HepG2 (cell line): ENCODE results near the gene MEG3. TPM values are rescaled to one million over a fixed set of nuclear protein-coding genes. Genes with fewer than 3 reads are reported as not detected.

ENCODE experiments used
- AKAP8 ChIP-seq: sonication (generic); formaldehyde crosslinking; IDR thresholded peaks from 2 replicates; pipeline ENCODE4 v1.5.1; 2020; ENCODE audit warnings: mild to moderate bottlenecking, missing genetic modification reagents
- ATF1 ChIP-seq: IDR thresholded peaks from 2 replicates; pipeline ENCODE4 v1.6.1; 2016; ENCODE audit warnings: mild to moderate bottlenecking, control low read depth
- CHD4 ChIP-seq: fragments of 200-600 bp; sonication (generic); IDR thresholded peaks from 2 replicates; pipeline ENCODE4 v1.7.0; 2017; ENCODE audit warnings: mild to moderate bottlenecking, low read length, borderline replicate concordance
- ETS1 ChIP-seq: sonication (generic); formaldehyde crosslinking; IDR thresholded peaks from 2 replicates; pipeline ENCODE4 v1.4.0; 2020; ENCODE audit warnings: missing genetic modification reagents
- FOXK2 ChIP-seq: fragments of 450-650 bp; IDR thresholded peaks from 2 replicates; pipeline ENCODE4 v1.6.1; 2016
- GMEB2 ChIP-seq: IDR thresholded peaks from 2 replicates; pipeline ENCODE4 v1.6.1; 2016; ENCODE audit warnings: missing biosample characterization, missing genetic modification reagents, low read depth
- KDM3A ChIP-seq: IDR thresholded peaks from 2 replicates; pipeline ENCODE4 v1.6.1; 2018; ENCODE audit warnings: low read depth, missing compliant biosample characterization
- LCORL ChIP-seq, 2 experiments: fragments of 450-650 bp in 1 of 2; sonication (generic) in 1 of 2; formaldehyde crosslinking in 1 of 2; IDR thresholded peaks; 2 replicates each; pipeline versions ENCODE4 v1.5.0 to v1.6.1; 2017 to 2020; ENCODE audit warnings: antibody characterized with exemption in 1 of 2, missing genetic modification reagents in 1 of 2
- NONO ChIP-seq, 2 experiments: fragments of 450-650 bp in 1 of 2; sonication (generic) in 1 of 2; formaldehyde crosslinking in 1 of 2; IDR thresholded peaks in 1 of 2; conservative IDR thresholded peaks in 1 of 2; 2 replicates each; pipeline versions ENCODE4 v1.6.1 to v1.8.0; 2017 to 2022; ENCODE audit warnings: mild to moderate bottlenecking in 1 of 2, missing genetic modification reagents in 1 of 2, moderate library complexity in 1 of 2
- REPIN1 ChIP-seq: sonication (generic); formaldehyde crosslinking; IDR thresholded peaks from 2 replicates; pipeline ENCODE4 v1.8.0; 2022; ENCODE audit warnings: missing genetic modification reagents, low read depth, mild to moderate bottlenecking, borderline replicate concordance
- SOX6 ChIP-seq, 2 experiments: fragments of 450-650 bp in 1 of 2; sonication (generic) in 1 of 2; formaldehyde crosslinking in 1 of 2; IDR thresholded peaks; 2 replicates each; pipeline versions ENCODE4 v1.4.0 to v1.6.1; 2017 to 2020; ENCODE audit warnings: antibody characterized with exemption in 1 of 2, mild to moderate bottlenecking in 1 of 2, missing genetic modification reagents in 1 of 2
- ZBTB3 ChIP-seq: sonication (generic); formaldehyde crosslinking; IDR thresholded peaks from 2 replicates; pipeline ENCODE4 v1.4.0; 2020; ENCODE audit warnings: low read depth, mild to moderate bottlenecking, moderate library complexity, missing genetic modification reagents, borderline replicate concordance
- ZBTB44 ChIP-seq: sonication (generic); formaldehyde crosslinking; IDR thresholded peaks from 2 replicates; pipeline ENCODE4 v1.4.0; 2020; ENCODE audit warnings: missing genetic modification reagents
- ZFP36L1 ChIP-seq: sonication (generic); formaldehyde crosslinking; IDR thresholded peaks from 2 replicates; pipeline ENCODE4 v1.8.0; 2022; ENCODE audit warnings: mild to moderate bottlenecking, missing genetic modification reagents, moderate library complexity
- ZFP41 ChIP-seq: sonication (generic); formaldehyde crosslinking; IDR thresholded peaks from 2 replicates; pipeline ENCODE4 v1.4.0; 2020; ENCODE audit warnings: mild to moderate bottlenecking, missing genetic modification reagents, borderline replicate concordance
- ZMYM4 ChIP-seq: sonication (generic); formaldehyde crosslinking; IDR thresholded peaks from 2 replicates; pipeline ENCODE4 v1.8.1; 2023; ENCODE audit warnings: mild to moderate bottlenecking, missing genetic modification reagents
- ZNF10 ChIP-seq: sonication (generic); formaldehyde crosslinking; IDR thresholded peaks from 2 replicates; pipeline ENCODE4 v1.4.0; 2020; ENCODE audit warnings: mild to moderate bottlenecking, low read depth, missing genetic modification reagents, borderline replicate concordance
- ZNF329 ChIP-seq: sonication (generic); formaldehyde crosslinking; IDR thresholded peaks from 2 replicates; pipeline ENCODE4 v1.9.0; 2021; ENCODE audit warnings: low read depth, mild to moderate bottlenecking, missing genetic modification reagents
- ZNF446 ChIP-seq: sonication (generic); formaldehyde crosslinking; IDR thresholded peaks from 2 replicates; pipeline ENCODE4 v1.5.0; 2020; ENCODE audit warnings: mild to moderate bottlenecking, missing genetic modification reagents
- ZNF484 ChIP-seq: sonication (generic); formaldehyde crosslinking; IDR thresholded peaks from 2 replicates; pipeline ENCODE4 v1.5.1; 2020; ENCODE audit warnings: mild to moderate bottlenecking, low read depth, missing genetic modification reagents, borderline replicate concordance
- ZNF710 ChIP-seq: sonication (generic); formaldehyde crosslinking; IDR thresholded peaks from 2 replicates; pipeline ENCODE4 v1.5.0; 2020; ENCODE audit warnings: mild to moderate bottlenecking, missing genetic modification reagents, borderline replicate concordance
- ZNF788 ChIP-seq: sonication (generic); formaldehyde crosslinking; IDR thresholded peaks from 2 replicates; pipeline ENCODE4 v1.5.0; 2020; ENCODE audit warnings: mild to moderate bottlenecking, missing genetic modification reagents, borderline replicate concordance
- polyA plus RNA-seq, 8 experiments: library from polyadenylated mRNA; depleted of rRNA in 3 of 8; stranded (reverse) in 7 of 8; unstranded in 1 of 8; fragments of >200 nt; fragmentation: Illumina TruSeq in 4 of 8; extraction: Trizol in 4 of 8; gene quantifications; 2 replicates each; pipeline versions ENCODE4 v1.2.1 to v1.2.3, GENCODE V29; 2011 to 2016; ENCODE audit warnings: low read depth in 4 of 8, missing spikeins in 1 of 8, mixed read lengths in 1 of 8; ENCODE audit not compliant: insufficient read depth in 1 of 8
- total RNA-seq, 5 experiments: library from RNA; depleted of rRNA; stranded (reverse); fragments of >200 nt; fragmentation: Illumina TruSeq; extraction: Trizol; gene quantifications; 2 replicates each; pipeline ENCODE4 v1.2.3, GENCODE V29; 2016; ENCODE audit warnings: low read depth in 1 of 5

Gene MEG3
- total and polyA plus RNA-seq, 2 of the 13 experiments (the other 11 are each of a cell fraction or from before 2014, with no cell fraction given) = 0.17 TPM; not detected in 1

- TF ChIP-seq ZFP41 (CRISPR knock-in tag) = 0 out of 2 replicates have a peak, but pooled peaks have one; percentile 46
- TF ChIP-seq ZBTB3 (CRISPR knock-in tag) = 0 out of 2 replicates have a peak, but pooled peaks have one; percentile 34
- no peak for TF ChIP-seq ETS1 (CRISPR knock-in tag)
- TF ChIP-seq ZFP36L1 (CRISPR knock-in tag) = 0 out of 2 replicates have a peak, but pooled peaks have one; percentile 52
- TF ChIP-seq ZBTB44 = no peak
- TF ChIP-seq ZMYM4 (CRISPR knock-in tag) = no peak
- TF ChIP-seq AKAP8 (CRISPR knock-in tag) = no peak; the same call in 1 of the 2 replicates
- TF ChIP-seq KDM3A (CRISPR knock-in tag) = no peak
- no peak for TF ChIP-seq LCORL (IDR thresholded peaks at IDR 0.05)
- TF ChIP-seq LCORL (CRISPR knock-in tag; IDR thresholded peaks at IDR 0.05) = peak; percentile 89; the same call in 1 of the 2 replicates
- TF ChIP-seq ZNF329 (CRISPR knock-in tag) = no peak
- no peak for TF ChIP-seq GMEB2 (CRISPR knock-in tag)
- no peak for TF ChIP-seq ZNF484 (CRISPR knock-in tag)
- TF ChIP-seq ZNF710 (CRISPR knock-in tag) = peak; percentile 52; the same call in 1 of the 2 replicates
- TF ChIP-seq NONO (IDR thresholded peaks at IDR 0.05) = no peak
- TF ChIP-seq NONO (CRISPR knock-in tag; conservative IDR thresholded peaks at IDR 0.05) = no peak
- peak; percentile 60; the same call in 1 of the 2 replicates for TF ChIP-seq ZNF788 (CRISPR knock-in tag)
- TF ChIP-seq REPIN1 (CRISPR knock-in tag) = no peak
- TF ChIP-seq FOXK2 = no peak
- no peak for TF ChIP-seq CHD4
- TF ChIP-seq SOX6 (IDR thresholded peaks at IDR 0.05) = no peak
- TF ChIP-seq SOX6 (CRISPR knock-in tag; IDR thresholded peaks at IDR 0.05) = peak; percentile 70; the same call in 1 of the 2 replicates
- TF ChIP-seq ATF1 = 0 out of 2 replicates have a peak, but pooled peaks have one; percentile 55
- no peak for TF ChIP-seq ZNF10 (CRISPR knock-in tag)
- no peak for TF ChIP-seq ZNF446 (CRISPR knock-in tag)
Observed at GRCh38 chr14:100815478-100816285, 10.2 kb upstream of the MEG3 start (continued).
